HS-5 (cell line): ENCODE measurements around the gene SUGCT.

Experiments used
- DNase-seq: peaks from one replicate; pipeline ENCODE4 v3.0.0-alpha.2; 2012; ENCODE audit warnings: low read depth

SUGCT gene

GRCh38 chr7:40722242-40722641 is 587.4 kb downstream of the SUGCT start:
- no peak for DNase-seq

DNA sequence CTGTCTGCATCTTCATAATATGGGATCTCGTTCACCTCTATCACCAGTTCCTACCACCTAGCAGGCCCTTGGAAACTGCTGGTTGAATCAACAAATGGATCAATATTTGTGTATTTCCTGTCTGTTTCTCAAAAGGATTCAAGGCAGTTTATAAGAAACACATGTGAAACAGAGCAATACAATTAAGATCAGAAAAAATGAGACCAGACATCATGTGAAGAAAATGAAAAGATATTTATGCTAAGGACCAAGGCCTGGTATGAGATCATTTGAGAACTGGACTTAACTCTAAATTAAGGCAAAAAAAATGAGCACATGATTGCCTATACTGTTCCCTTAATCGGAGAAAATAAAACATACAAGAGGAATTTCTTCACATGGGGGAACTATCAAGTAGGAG is 589.0 kb downstream of the SUGCT start:
- no peak for DNase-seq

DNA sequence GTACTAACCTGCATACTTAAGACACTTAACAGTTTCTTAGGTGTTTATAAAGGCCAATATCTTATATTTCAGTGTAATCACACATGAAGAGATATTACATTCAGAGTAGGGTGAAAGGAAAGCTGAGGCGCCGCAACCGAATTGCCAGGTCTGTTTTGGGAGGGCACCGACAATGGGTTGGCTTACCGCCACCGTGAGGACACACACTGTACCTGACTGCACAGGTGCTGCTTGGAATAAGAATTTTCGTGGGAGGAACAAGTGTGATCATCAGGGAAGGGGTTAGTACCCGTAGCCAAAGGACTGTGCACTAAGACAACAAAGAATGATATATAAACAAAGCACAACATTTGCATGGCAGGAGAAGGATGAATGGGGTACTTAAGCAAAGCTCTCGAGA is 591.8 kb downstream of the SUGCT start:
- no peak for DNase-seq

DNA sequence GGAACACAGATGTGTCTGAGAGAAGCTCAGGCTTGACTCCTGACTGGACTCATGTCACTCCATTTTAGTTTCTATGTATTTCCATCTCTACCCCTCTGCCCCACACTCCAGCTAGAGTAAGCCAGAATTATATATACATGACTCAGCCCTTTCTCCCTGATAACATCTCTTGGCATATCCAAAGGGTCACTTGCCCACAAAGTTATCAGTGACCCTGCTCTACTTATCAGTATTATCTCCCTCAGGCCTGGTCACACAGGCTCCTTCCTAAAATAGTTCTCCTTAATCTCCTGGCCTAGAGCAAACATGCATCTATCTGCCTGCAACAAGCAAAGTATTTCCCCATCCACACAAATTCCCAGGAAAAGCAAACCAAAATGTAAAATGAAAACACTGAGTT is 598.3 kb downstream of the SUGCT start:
- no peak for DNase-seq

DNA sequence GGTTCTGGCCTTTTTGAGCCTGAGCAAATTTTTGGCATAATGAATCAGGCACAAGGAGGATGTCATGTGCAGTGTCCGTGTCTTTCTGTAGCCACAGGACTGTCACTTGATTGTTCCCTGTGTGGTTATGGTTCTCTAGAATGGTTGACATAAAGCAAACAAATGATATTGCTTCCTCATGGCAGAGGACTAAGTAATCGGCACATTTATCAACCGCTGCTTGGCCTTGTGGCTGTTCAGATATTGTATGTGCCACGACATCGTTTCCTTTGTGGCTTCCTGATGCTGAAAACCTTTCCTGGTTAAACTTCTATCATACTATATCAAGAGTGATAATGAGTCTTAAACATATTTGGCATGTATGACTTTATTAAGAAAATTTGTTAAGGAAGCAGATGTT is 598.8 kb downstream of the SUGCT start:
- no peak for DNase-seq

- DNase-seq: no peak
Measured at GRCh38 chr7:40739257-40739656, 604.5 kb downstream of the SUGCT start.

DNA sequence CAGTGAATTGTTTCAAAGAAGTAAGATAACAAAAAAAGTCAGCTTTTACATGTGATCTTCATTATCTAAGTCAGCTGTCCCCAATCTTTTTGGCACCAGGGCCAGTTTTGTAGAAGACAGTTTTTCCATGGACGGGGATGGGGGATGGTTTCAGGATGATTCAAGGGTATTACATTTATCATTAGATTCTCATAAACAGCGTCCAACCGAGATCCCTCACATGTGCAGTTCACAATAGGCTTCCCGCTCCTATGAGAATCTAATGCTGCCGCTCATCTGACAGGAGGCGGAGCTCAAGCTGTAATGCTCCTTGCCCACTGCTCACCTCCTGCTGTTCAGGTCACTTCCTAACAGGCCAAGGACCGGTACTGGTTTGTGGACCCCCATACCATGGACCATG is 607.5 kb downstream of the SUGCT start:
- DNase-seq: no peak

- DNase-seq: no peak
Measured at GRCh38 chr7:40746841-40747556, 612.2 kb downstream of the SUGCT start.

DNA sequence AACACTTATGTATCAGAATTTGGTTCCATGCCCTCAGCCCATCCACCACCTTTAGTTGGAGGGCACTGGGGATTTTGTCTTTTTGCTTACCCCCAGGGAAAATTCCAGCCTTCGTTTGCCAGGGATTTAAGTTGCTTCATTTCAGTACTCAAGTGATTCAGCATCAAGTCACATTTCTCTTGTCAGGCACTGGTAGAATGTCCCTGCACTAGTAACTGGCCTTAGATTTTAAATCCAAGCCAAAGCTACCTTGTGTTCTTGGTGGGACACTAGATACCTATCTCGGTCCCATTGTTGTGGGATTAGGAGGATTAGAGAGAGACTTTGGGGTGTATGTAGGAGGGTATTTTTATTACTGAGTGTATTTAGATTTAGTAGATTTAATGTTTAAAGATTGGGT is 613.1 kb downstream of the SUGCT start:
- no peak for DNase-seq

DNA sequence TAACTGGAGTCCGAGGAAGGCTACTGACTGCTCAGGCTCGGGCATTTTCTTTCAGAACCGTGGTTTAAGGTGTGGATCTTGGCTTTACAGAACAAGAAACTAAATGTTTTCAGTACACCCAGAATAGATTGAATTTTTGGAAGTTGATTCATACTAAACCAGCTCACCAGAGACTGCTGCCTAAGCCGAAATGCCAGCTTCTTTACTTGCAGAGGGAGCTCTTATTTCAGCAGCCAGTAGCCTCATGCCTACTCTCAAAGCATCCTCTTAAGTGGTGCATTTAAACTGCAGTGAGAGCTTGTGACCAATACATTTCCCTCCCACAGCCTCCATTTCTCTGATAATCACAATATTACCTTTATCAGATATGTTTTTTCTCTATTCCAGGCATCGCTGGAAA is 615.1 kb downstream of the SUGCT start:
- DNase-seq: no peak

DNA sequence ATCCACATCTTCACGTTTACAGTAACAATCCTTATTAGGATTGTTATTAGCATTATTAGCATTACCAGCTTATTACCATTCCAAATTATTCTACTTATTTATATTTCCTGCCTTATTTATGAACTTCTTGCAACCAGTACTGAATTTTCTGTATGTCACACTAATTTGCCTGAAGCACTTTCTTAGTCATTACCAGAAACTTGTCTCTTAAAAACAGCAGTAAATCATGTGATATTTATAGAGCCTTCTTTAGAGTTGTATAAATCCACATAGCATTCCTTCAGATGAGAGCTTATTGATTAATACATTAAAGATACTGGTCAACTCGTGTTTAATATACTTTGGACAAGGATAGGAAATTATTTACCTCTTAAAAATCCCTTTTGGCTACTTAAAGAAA is 618.6 kb downstream of the SUGCT start:
- no peak for DNase-seq

DNA sequence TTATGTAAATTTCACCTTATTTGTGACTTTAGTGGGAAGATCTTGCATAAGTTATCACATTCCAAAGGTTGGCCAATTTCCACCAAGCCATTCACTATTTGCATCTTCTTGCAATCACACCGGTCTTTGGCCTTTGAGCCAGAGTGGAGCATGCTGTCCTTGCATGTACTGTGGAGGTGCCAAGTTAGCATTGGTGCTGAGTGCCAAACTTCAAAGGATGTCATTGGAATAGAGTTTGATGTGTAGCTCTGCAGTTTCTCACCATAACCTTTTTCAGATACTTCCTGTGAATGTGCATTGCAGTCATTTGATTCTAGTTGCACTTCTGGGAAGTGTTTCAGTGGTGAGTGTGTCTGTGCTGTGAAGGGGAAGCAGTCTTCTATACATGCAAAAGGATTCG is 620.6 kb downstream of the SUGCT start:
- no peak for DNase-seq

GRCh38 chr7:40757109-40757508 is 622.3 kb downstream of the SUGCT start:
- no peak for DNase-seq

DNA sequence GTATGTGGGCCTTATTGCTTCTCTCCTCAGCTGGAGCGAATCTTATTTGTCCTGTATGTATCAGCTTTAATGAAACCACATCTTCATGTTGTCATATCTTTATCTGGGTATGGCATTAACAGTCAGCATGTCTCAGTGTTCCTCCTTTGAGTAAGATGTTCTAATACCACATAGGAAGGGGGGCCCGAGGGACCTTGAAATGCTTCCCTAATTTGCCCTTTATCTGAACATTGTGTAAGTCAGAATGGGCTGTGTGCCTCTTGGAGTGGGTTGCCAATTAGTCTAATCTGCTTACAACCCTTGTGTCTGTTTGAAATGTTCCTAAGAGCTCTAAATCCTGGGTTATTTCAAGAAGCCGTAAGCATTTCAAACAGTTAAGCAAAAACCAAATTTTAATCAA is 623.8 kb downstream of the SUGCT start:
- DNase-seq: no peak

GRCh38 chr7:40760293-40760964 is 625.6 kb downstream of the SUGCT start:
- no peak for DNase-seq

DNA sequence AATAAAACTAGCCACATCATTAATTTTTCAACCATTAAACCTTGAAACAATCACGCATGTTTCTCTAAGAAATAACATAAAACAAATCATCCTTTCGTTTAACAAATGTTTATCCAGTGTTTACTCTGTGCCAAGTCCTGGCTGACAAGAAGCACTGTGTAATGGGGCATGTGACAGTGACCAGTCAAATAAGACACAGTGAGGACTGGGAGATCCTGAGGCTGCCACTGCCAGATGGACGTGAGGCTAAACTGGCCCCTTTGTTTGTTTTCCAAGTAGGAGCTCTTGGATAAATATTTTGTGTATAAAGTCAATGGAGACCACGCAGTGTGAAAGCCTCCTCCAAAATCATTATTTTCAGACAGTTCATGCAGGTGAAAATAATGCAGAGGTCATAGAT is 626.2 kb downstream of the SUGCT start:
- DNase-seq: no peak

DNA sequence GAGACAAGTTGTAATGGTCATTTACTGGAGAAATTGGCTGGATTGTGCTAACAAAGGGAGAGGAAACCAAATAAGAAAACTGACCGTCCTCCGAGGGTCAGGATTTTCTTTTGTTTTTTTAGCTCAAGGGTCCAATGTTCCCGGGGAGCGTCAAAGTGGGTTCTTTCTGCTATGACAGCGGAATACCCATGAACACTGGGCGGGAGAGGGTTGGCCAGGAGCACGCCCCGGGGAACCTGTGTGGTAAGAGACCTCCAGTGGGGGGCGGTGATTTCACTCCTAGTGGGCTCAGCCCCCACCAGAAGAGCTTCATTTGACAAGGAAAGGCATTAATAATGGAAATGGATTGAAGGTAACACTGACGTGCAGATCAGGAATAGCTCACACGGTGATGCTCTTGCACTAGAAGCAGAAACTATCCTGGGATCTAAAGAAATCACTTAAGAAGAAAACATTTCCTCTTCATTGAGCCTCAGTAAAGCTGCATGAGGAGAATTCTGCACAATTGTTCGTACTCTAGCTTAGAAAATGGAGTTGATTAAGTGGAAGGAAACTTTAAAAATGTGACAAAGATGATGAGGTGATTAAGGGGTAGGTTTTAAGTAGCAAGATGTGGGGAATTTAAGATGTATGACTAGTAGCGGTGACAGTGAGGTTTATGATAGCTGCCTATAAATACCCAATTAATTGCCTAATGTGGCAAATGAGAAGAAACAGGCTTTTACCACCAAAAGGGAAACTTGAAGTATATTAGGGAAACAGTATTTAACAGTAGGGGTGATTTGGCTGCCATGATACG is 627.2 kb downstream of the SUGCT start:
- no peak for DNase-seq

DNA sequence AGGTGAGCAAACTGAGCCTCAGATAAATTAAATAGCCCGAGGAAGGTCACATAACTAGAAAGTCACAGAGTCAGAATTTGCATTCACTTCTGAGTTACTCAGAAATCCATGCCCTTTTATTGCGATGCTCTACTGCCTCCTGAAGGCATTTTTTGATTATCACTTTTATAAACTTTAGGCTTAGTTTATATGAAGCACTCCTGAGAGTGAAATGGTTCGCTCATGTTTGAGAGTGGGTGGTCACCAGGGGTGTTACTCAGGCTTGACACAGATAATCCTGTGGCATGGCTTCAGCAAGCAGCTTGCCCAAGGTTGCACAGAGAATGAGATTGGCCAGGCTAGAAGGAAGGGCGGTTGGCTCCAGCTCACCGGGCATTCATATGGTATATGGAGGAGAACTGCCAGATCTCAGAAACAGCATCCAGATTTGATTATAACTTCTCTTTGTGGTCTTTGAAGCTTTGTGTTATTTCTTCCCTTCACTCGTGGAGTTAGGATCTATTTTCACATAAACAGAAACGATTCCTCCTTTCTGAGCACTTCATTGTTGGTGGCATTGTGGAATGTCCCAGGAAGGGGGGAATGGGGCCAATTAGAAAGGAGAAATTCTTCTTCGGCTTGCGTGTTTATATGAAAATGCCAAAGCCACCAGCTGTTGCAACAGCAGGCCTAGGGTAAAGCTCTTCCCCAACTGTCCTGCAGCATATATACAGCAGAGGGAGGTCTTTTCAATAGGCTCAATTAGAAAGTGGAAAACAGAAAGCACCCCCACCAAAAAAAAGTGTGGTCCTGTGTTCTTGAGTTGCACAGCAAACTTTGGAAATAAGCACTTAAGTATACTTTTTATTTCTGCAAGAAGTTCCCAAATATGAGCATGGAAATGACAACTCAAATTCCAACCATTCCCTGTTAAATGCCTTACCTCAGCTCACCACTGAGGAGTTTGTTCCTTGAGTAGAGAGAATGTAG is 628.8 kb downstream of the SUGCT start:
- DNase-seq: no peak

DNA sequence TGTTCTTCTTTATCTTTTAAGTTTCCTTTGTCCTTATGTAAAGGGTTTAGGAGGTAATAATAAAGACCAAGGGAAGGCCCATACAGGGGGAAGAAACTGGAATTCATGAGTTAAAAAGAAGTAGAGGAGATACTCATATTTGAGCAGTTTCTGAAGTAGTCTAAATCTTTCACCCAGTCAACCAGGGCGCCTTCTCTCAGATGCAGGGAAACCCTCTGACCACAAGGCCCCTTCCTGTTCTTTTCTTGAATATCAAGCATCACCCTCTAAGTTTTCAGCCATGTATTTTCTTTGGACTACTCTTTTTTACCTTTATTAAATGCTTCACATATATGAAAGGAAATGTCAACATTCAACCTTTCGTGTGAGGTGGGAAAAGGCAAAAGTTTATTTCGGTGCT is 630.8 kb downstream of the SUGCT start:
- no peak for DNase-seq

- DNase-seq: no peak
Measured at GRCh38 chr7:40772096-40772495, 637.3 kb downstream of the SUGCT start.

DNA sequence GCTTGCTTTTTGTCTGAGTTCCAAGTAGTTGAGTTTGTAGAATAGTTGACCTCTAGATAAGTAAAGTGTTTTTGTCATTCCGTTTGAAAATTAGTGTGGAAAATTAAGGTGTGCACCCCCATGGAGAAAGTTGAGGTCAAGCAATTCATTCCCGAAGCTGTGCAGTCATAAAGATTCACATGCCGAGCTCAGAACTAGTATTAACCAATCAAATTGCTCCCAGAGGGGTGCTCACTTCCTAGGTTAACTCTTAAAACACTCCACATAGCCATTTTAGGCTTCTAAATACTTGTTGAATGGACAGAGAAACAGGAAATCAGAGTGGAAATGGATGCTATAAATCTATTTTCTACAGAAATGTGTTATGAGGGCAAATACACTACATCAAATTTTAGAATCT is 638.9 kb downstream of the SUGCT start:
- DNase-seq: no peak

- no peak for DNase-seq
Measured at GRCh38 chr7:40775877-40776276, 641.1 kb downstream of the SUGCT start.
